HCT116 (cell line): ENCODE measurements around the gene SLC22A15. TPM values are rescaled to one million over a fixed set of nuclear protein-coding genes. Genes with fewer than 3 reads are reported as not detected.

Experiments
- ATAC-seq: fragments of 200-7000 bp; cut with Tn5 transposase; 2 replicates; pipeline ENCODE4 v1.9.1; 2020; ENCODE audit warnings: mild to moderate bottlenecking, moderate library complexity
- BruUV-seq: library from RNA; stranded (reverse); fragments of 400-500 nt; replicated peaks from 2 replicates; lab custom pipeline; 2021; lab: Mats Ljungman, UMichigan
- CTCF ChIA-PET: fragments of 300-600 bp; sonication (Branson Sonifier 250); formaldehyde crosslinking; loops from one replicate; lab custom pipeline; 2021; ENCODE audit warnings: antibody characterized with exemption; lab: Charles Lee
- POLR2A ChIA-PET: fragments of 300-600, 350-600 bp; sonication (Branson Sonifier 250); formaldehyde crosslinking; loops from one replicate; lab custom pipeline; 2021; ENCODE audit warnings: antibody characterized with exemption; lab: Charles Lee
- RAD21 ChIA-PET, 2 experiments: fragments of 300-600 bp; sonication (Branson Sonifier 250); formaldehyde crosslinking; loops; one replicate each; lab custom pipeline; 2023; ENCODE audit warnings: low total read pairs in 2 of 2; ENCODE audit not compliant: uncharacterized antibody in 2 of 2, unreplicated experiment in 2 of 2, low non-redundant PET in 1 of 2; lab: Charles Lee
- DNase-seq: peaks from one replicate; pipeline ENCODE4 v3.0.0-alpha.2; 2010; ENCODE audit warnings: low read depth, low spot score
- H2AFZ ChIP-seq: fragments of 200-600 bp; shearing (Covaris generic), sonication (generic); 2 replicates; pipeline ENCODE4 v1.6.1; 2017; ENCODE audit warnings: low read depth, mixed run types, mixed read lengths, antibody characterized with exemption, low read length; ENCODE audit not compliant: poor library complexity, severe bottlenecking
- H3K27ac ChIP-seq: 2 replicates; pipeline ENCODE4 v1.5.1; 2012; ENCODE audit warnings: low read depth, low read length
- H3K27me3 ChIP-seq: fragments of 200-600 bp; sonication (generic); 2 replicates; pipeline ENCODE4 v1.6.1; 2016; ENCODE audit warnings: mixed run types, low read length, mixed read lengths; ENCODE audit not compliant: insufficient read depth
- H3K36me3 ChIP-seq, 2 experiments: fragments of 200-500 bp in 1 of 2; fragments of 200-600 bp in 1 of 2; sonication (Bioruptor generic) in 1 of 2; sonication (generic) in 1 of 2; 2 replicates each; pipeline versions ENCODE4 v1.5.1 to v1.6.1; 2014 to 2016; ENCODE audit warnings: low read length in 2 of 2, inconsistent platforms in 1 of 2, mixed read lengths in 1 of 2, mixed run types in 1 of 2; ENCODE audit not compliant: insufficient read depth in 2 of 2, control insufficient read depth in 1 of 2
- H3K4me1 ChIP-seq, 2 experiments: fragments of 200-600 bp in 1 of 2; sonication (generic) in 1 of 2; 2 replicates each; pipeline versions ENCODE4 v1.5.1 to v1.6.1; 2012 to 2017; ENCODE audit warnings: low read length in 2 of 2, inconsistent platforms in 1 of 2, mild to moderate bottlenecking in 1 of 2, mixed read lengths in 1 of 2, mixed run types in 1 of 2, moderate library complexity in 1 of 2; ENCODE audit not compliant: insufficient read depth in 2 of 2, control insufficient read depth in 1 of 2
- H3K4me2 ChIP-seq: fragments of 200-600 bp; sonication (generic); 2 replicates; pipeline ENCODE4 v1.6.1; 2017; ENCODE audit warnings: mixed run types, low read length, mixed read lengths
- H3K4me3 ChIP-seq, 2 experiments: fragments of 200-600 bp in 1 of 2; sonication (generic) in 1 of 2; replicated peaks in 1 of 2; 2 replicates each; pipeline ENCODE4 v1.5.1; 2011 to 2016; ENCODE audit warnings: low read length in 2 of 2, control low read depth in 1 of 2, low read depth in 1 of 2, mild to moderate bottlenecking in 1 of 2, mixed read lengths in 1 of 2, mixed run types in 1 of 2
- H3K79me2 ChIP-seq: fragments of 200-600 bp; sonication (generic); 2 replicates; pipeline ENCODE4 v1.6.1; 2017; ENCODE audit warnings: mild to moderate bottlenecking, mixed run types, low read length, moderate library complexity, mixed read lengths; ENCODE audit not compliant: insufficient read depth
- H3K9ac ChIP-seq: fragments of 200-600 bp; sonication (generic); 2 replicates; pipeline ENCODE4 v1.6.1; 2016; ENCODE audit warnings: low read length, mixed read lengths
- H3K9me2 ChIP-seq: fragments of 200-600 bp; sonication (generic), shearing (Covaris generic); 2 replicates; pipeline ENCODE4 v1.6.1; 2017; ENCODE audit warnings: mixed run types, mild to moderate bottlenecking, moderate library complexity; ENCODE audit not compliant: insufficient read depth
- H3K9me3 ChIP-seq, 2 experiments: fragments of 200-500 bp in 1 of 2; fragments of 200-600 bp in 1 of 2; sonication (Bioruptor generic) in 1 of 2; sonication (generic) in 1 of 2; 2 replicates each; pipeline ENCODE4 v1.6.1; 2014 to 2017; ENCODE audit warnings: low read length in 2 of 2, mixed read lengths in 2 of 2, inconsistent platforms in 1 of 2, low read depth in 1 of 2, mild to moderate bottlenecking in 1 of 2, mixed run types in 1 of 2, moderate library complexity in 1 of 2; ENCODE audit not compliant: control insufficient read depth in 1 of 2, insufficient read depth in 1 of 2
- H4K20me1 ChIP-seq: fragments of 200-600 bp; sonication (generic), shearing (Covaris generic); 2 replicates; pipeline ENCODE4 v1.6.1; 2017; ENCODE audit warnings: mixed run types, mild to moderate bottlenecking, moderate library complexity; ENCODE audit not compliant: insufficient read depth
- CBX3 ChIP-seq: IDR thresholded peaks from 2 replicates; pipeline ENCODE4 v1.6.1; 2012; ENCODE audit warnings: low read depth
- ELF1 ChIP-seq: IDR thresholded peaks from 2 replicates; pipeline ENCODE4 v1.6.1; 2012; ENCODE audit warnings: low read depth, borderline replicate concordance
- EZH2 ChIP-seq: fragments of 200-600 bp; sonication (generic); IDR thresholded peaks from 2 replicates; pipeline ENCODE4 v1.6.1; 2017; ENCODE audit warnings: antibody characterized with exemption, mixed run types
- EZH2phosphoT487 ChIP-seq: fragments of 200-600 bp; IDR thresholded peaks from 2 replicates; pipeline ENCODE4 v1.6.1; 2018; ENCODE audit warnings: antibody characterized with exemption, borderline replicate concordance
- FOSL1 ChIP-seq: IDR thresholded peaks from 2 replicates; pipeline ENCODE4 v1.6.1; 2012; ENCODE audit warnings: low read depth
- POLR2AphosphoS5 ChIP-seq: IDR thresholded peaks from 2 replicates; pipeline ENCODE4 v1.6.1; 2011; ENCODE audit warnings: mild to moderate bottlenecking, low read depth, low read length, moderate library complexity
- RAD21 ChIP-seq: IDR thresholded peaks from 2 replicates; pipeline ENCODE4 v1.6.1; 2012; ENCODE audit warnings: low read depth, mild to moderate bottlenecking
- REST ChIP-seq: IDR thresholded peaks from 2 replicates; pipeline ENCODE4 v1.6.1; 2012; ENCODE audit warnings: low read depth
- SIN3A ChIP-seq: IDR thresholded peaks from 2 replicates; pipeline ENCODE4 v1.6.1; 2012; ENCODE audit warnings: low read depth
- YY1 ChIP-seq: IDR thresholded peaks from 2 replicates; pipeline ENCODE4 v1.6.1; 2011; ENCODE audit warnings: low read length, low read depth, moderate library complexity, mild to moderate bottlenecking; ENCODE audit not compliant: insufficient replicate concordance; ENCODE audit errors: extremely low read depth
- ZBTB33 ChIP-seq: IDR thresholded peaks from 2 replicates; pipeline ENCODE4 v1.6.1; 2011; ENCODE audit warnings: mild to moderate bottlenecking, low read length, moderate library complexity; ENCODE audit not compliant: insufficient replicate concordance; ENCODE audit errors: extremely low read depth
- ZNF274 ChIP-seq: fragments of 200-500 bp; sonication (Bioruptor generic); IDR thresholded peaks from 2 replicates; pipeline ENCODE4 v1.6.1; 2014; ENCODE audit warnings: mild to moderate bottlenecking, low read depth, low read length, inconsistent platforms
- intact Hi-C: fragments of 100-400 bp; cut with micrococcal nuclease; formaldehyde crosslinking; loops from 2 replicates; pipeline ENCODE4 v1.10.0; 2022
- total RNA-seq: library from RNA; stranded (reverse); gene quantifications from one replicate; pipeline ENCODE4 v1.2.1, GENCODE V29; 2021; ENCODE audit not compliant: unreplicated experiment

The SLC22A15 gene
- total RNA-seq, 1 experiment from 2014 or later = 3.1 TPM

- no peaks in the 10 kb centered on the region for H4K20me1 ChIP-seq
- no peak overlapping the region for H3K27ac ChIP-seq
- no peaks in the 10 kb centered on the region for H3K4me1 ChIP-seq
- no peak for ATAC-seq
- ChIA-PET CTCF (no interaction called here), POLR2A (no interaction called here), RAD21 (no interaction called here)
- intact Hi-C loops = no loop called here
- no peak for DNase-seq
- TF ChIP-seq CBX3 (no peak), ZNF274 (no peak), FOSL1 (no peak), EZH2phosphoT487 (no peak), EZH2 (no peak), ELF1 (no peak), ZBTB33 (no peak)
- no peak overlapping the region for H3K4me3 ChIP-seq
- H3K9me3 ChIP-seq = no peaks in the 10 kb centered on the region
- H3K36me3 ChIP-seq = peaks cover 0 to under 1% of the 10 kb centered on the region in 2 experiments; a peak in 1 of 4 replicates
- H3K9me2 ChIP-seq = no peaks in the 10 kb centered on the region
- H3K27me3 ChIP-seq = no peaks in the 10 kb centered on the region
- H3K4me2 ChIP-seq = no peak overlapping the region
- no TSS peak for BruUV-seq
- no peak overlapping the region for H2AFZ ChIP-seq
- no peaks in the 10 kb centered on the region for H3K79me2 ChIP-seq
- no peak overlapping the region for H3K9ac ChIP-seq
Measured at GRCh38 chr1:116062201-116062600, 85.9 kb downstream of the SLC22A15 start.

- Histone ChIP-seq H3K4me1 (no peaks in the 10 kb centered on the region), H3K27ac (no peak overlapping the region), H4K20me1 (no peaks in the 10 kb centered on the region), H2AFZ (no peak overlapping the region), H3K27me3 (no peaks in the 10 kb centered on the region), H3K9me3 (no peaks in the 10 kb centered on the region), H3K79me2 (no peaks in the 10 kb centered on the region), H3K4me2 (no peak overlapping the region), H3K36me3 (peaks cover 0 to 2% of the 10 kb centered on the region in 2 experiments; a peak in 1 of 4 replicates), H3K4me3 (no peak overlapping the region), H3K9ac (no peak overlapping the region), H3K9me2 (no peaks in the 10 kb centered on the region)
- CTCF ChIA-PET = no interaction called here
- DNase-seq (no peak), ATAC-seq (no peak)
- RAD21 ChIA-PET = no interaction called here
- POLR2A ChIA-PET = no interaction called here
- intact Hi-C loops = no loop called here
- BruUV-seq = no TSS peak
- no peak for TF ChIP-seq ELF1
- no peak for TF ChIP-seq FOSL1
- TF ChIP-seq YY1 = no peak
- no peak for TF ChIP-seq ZBTB33
- TF ChIP-seq RAD21 = no peak
- TF ChIP-seq CBX3 = no peak
- TF ChIP-seq REST = no peak
- TF ChIP-seq SIN3A = no peak
- no peak for TF ChIP-seq POLR2AphosphoS5
Measured at GRCh38 chr1:116064616-116065015, 88.3 kb downstream of the SLC22A15 start.
